ENCODE results near the gene SIGLEC14. TPM values are rescaled to one million over a fixed set of nuclear protein-coding genes. Genes with fewer than 3 reads are reported as not detected.

The SIGLEC14 gene
- total and polyA plus RNA-seq, 2 experiments from 2014 or later = not detected

MicroRNAs encoded within 50 kb of the gene (microRNA counts, 767-probe panel; counts per million panel counts)
- microRNA hsa-let-7e-5p (not detected), microRNA hsa-miR-125a-3p (not detected), microRNA hsa-miR-125a-5p (11,041 counts per million, percentile 77 among the panel's probes with 10 or more counts), microRNA hsa-miR-99b-5p (8,909 counts per million, percentile 60 among the panel's probes with 10 or more counts)

Small RNA genes lying within 50 kb of the gene (microRNA-seq; reads per million reads assigned to microRNA genes)
- gene MIR125A (299 reads per million, percentile 78 among the genes with 10 or more reads in this experiment), gene MIR99B (544 reads per million, percentile 86 among the genes with 10 or more reads in this experiment), gene MIRLET7E (13.5 reads per million, percentile 39 among the genes with 10 or more reads in this experiment)

Small RNA genes lying within 50 kb of the gene (small RNA-seq; reads per million reads assigned to genes)
- gene AC018755.2 (ENCODE audit: low replicate concordance) (not detected), gene MIR125A (ENCODE audit: low replicate concordance) (not detected), gene MIR99B (ENCODE audit: low replicate concordance) (not detected), gene MIRLET7E (ENCODE audit: low replicate concordance) (not detected)

Other genes with a start within 250 kb of the SIGLEC14 start
- gene SIGLEC10, start 229.2 kb downstream of the SIGLEC14 start, total RNA-seq (2014; rRNA removed; shearing (Covaris generic)) = not detected in 2 replicates
- gene SIGLEC10, start 229.2 kb downstream of the SIGLEC14 start, polyA plus RNA-seq (2016; fragmentation: Nextera tagmentation; extraction: Ambion mirVana) = 0.47 and 0.56 TPM in 2 replicates
- gene SIGLEC8, start 188.4 kb downstream of the SIGLEC14 start, total RNA-seq (2014; rRNA removed; shearing (Covaris generic)) = not detected in 2 replicates
- gene SIGLEC8, start 188.4 kb downstream of the SIGLEC14 start, polyA plus RNA-seq (2016; fragmentation: Nextera tagmentation; extraction: Ambion mirVana) = not detected in 2 replicates
- gene CEACAM18, start 168.3 kb downstream of the SIGLEC14 start, total RNA-seq (2014; rRNA removed; shearing (Covaris generic)) = not detected in 2 replicates
- not detected in 2 replicates for gene CEACAM18, start 168.3 kb downstream of the SIGLEC14 start, polyA plus RNA-seq (2016; fragmentation: Nextera tagmentation; extraction: Ambion mirVana)
- not detected in 2 replicates for gene SIGLEC12, start 145.0 kb downstream of the SIGLEC14 start, total RNA-seq (2014; rRNA removed; shearing (Covaris generic))
- gene SIGLEC12, start 145.0 kb downstream of the SIGLEC14 start, polyA plus RNA-seq (2016; fragmentation: Nextera tagmentation; extraction: Ambion mirVana) = not detected in 2 replicates
- gene SIGLEC6, start 115.2 kb downstream of the SIGLEC14 start, total RNA-seq (2014; rRNA removed; shearing (Covaris generic)) = 0.16 and 0.76 TPM in 2 replicates
- gene SIGLEC6, start 115.2 kb downstream of the SIGLEC14 start, polyA plus RNA-seq (2016; fragmentation: Nextera tagmentation; extraction: Ambion mirVana) = not detected in 2 replicates
- 6.3 and 7.4 TPM in 2 replicates for gene ZNF175, start 75.5 kb downstream of the SIGLEC14 start, total RNA-seq (2014; rRNA removed; shearing (Covaris generic))
- gene ZNF175, start 75.5 kb downstream of the SIGLEC14 start, polyA plus RNA-seq (2016; fragmentation: Nextera tagmentation; extraction: Ambion mirVana) = 2.3 and 5.8 TPM in 2 replicates
- gene SIGLEC5, start 16.4 kb downstream of the SIGLEC14 start, total RNA-seq (2014; rRNA removed; shearing (Covaris generic)) = not detected in 2 replicates
- gene SIGLEC5, start 16.4 kb downstream of the SIGLEC14 start, polyA plus RNA-seq (2016; fragmentation: Nextera tagmentation; extraction: Ambion mirVana) = not detected in 2 replicates
- gene SPACA6, start 46.5 kb upstream of the SIGLEC14 start, total RNA-seq (2014; rRNA removed; shearing (Covaris generic)) = 5.1 and 5.2 TPM in 2 replicates
- gene SPACA6, start 46.5 kb upstream of the SIGLEC14 start, polyA plus RNA-seq (2016; fragmentation: Nextera tagmentation; extraction: Ambion mirVana) = 8.2 and 11.5 TPM in 2 replicates
- 1.8 and 2.0 TPM in 2 replicates for gene HAS1, start 77.2 kb upstream of the SIGLEC14 start, total RNA-seq (2014; rRNA removed; shearing (Covaris generic))
- gene HAS1, start 77.2 kb upstream of the SIGLEC14 start, polyA plus RNA-seq (2016; fragmentation: Nextera tagmentation; extraction: Ambion mirVana) = 0.40 and 0.75 TPM in 2 replicates
- not detected in 2 replicates for gene FPR1, start 105.1 kb upstream of the SIGLEC14 start, total RNA-seq (2014; rRNA removed; shearing (Covaris generic))
- gene FPR1, start 105.1 kb upstream of the SIGLEC14 start, polyA plus RNA-seq (2016; fragmentation: Nextera tagmentation; extraction: Ambion mirVana) = not detected in 2 replicates
- gene FPR2, start 114.4 kb upstream of the SIGLEC14 start, total RNA-seq (2014; rRNA removed; shearing (Covaris generic)) = not detected in 2 replicates
- gene FPR2, start 114.4 kb upstream of the SIGLEC14 start, polyA plus RNA-seq (2016; fragmentation: Nextera tagmentation; extraction: Ambion mirVana) = not detected in 2 replicates
- gene FPR3, start 148.3 kb upstream of the SIGLEC14 start, total RNA-seq (2014; rRNA removed; shearing (Covaris generic)) = not detected in 2 replicates
- gene FPR3, start 148.3 kb upstream of the SIGLEC14 start, polyA plus RNA-seq (2016; fragmentation: Nextera tagmentation; extraction: Ambion mirVana) = 0.16 TPM in 1 of 2 replicates, not detected in the other
- 27.4 and 37.7 TPM in 2 replicates for gene ZNF577, start 241.1 kb upstream of the SIGLEC14 start, total RNA-seq (2014; rRNA removed; shearing (Covaris generic))
- gene ZNF577, start 241.1 kb upstream of the SIGLEC14 start, polyA plus RNA-seq (2016; fragmentation: Nextera tagmentation; extraction: Ambion mirVana) = 11.2 and 18.3 TPM in 2 replicates

Measured in GM23338 (cell line).